ENCODE measurements around the gene EPHA4.

EPHA4 gene

DNA sequence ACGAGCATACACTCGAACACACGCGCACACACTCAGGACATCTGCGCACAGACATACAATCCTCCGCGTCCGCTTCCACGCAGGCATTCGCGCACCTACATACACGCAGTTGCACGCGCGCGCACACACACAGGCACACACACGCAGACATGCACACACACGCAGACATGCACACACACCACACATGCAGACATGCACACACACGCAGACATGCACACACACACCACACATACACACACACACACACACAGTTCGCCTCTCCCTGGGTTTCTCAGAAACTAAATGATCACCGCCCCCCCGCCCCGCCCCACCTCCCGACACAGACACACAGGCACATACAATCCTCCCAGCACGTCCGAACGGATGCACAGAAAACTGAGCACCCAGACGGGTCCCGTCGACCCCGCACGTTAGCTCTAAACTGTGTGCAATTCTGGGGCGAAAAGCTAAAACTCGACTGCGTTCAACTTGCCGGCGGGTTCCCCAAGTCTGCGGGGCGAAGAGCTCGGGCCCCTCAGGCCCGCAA lies 1.0 kb downstream of the EPHA4 start:
- DNase-seq, result no peak

DNA sequence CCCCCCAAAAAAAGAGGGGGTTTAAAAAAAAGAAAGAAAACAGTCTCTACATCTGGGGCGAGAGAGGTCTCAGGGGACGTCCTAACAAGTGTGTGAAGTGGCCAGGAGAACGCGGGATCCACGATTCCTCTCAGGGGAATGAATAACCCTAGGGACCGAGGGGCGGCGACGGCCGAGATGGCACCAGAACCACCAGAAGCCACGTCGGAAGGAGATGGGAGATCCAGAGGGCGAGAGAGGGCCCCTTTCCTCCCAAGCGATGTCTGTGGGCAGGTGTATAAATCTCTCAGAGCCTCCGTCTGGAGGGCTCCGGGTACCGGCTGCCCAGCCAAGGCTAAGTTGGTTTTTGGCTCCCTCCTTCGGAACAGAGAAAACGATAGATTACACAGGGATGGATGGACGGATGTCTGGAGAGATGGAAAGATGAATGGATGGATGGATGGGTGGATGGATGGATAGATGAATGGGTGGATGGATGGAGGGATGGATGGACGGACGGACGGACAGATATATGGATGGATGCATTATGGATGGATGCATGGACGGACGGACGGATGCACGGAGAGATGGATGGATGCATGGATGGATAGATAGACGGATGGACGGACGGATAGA lies 1.7 kb downstream of the EPHA4 start:
- peak; percentile 40 for DNase-seq

DNA sequence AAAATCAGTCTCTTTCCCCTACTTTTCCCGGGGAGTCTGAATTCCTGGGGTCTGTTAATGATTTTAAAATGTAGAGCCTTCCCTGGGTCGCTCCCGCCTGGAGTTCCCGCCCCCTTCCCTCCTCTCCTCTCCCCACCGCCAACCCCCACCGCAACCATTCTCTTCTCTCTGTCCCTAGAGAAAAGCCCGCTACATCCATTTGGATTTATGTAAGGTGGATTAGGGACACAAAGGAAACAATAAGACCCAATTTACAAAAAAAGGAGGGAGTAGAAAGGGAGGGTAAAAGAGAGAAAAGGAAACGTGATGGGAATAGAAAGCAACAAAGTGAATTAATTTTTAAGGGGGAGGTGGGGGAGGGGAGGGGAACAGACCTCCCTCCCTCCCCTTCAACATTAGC lies 2.2 kb downstream of the EPHA4 start:
- DNase-seq, result no peak

DNA sequence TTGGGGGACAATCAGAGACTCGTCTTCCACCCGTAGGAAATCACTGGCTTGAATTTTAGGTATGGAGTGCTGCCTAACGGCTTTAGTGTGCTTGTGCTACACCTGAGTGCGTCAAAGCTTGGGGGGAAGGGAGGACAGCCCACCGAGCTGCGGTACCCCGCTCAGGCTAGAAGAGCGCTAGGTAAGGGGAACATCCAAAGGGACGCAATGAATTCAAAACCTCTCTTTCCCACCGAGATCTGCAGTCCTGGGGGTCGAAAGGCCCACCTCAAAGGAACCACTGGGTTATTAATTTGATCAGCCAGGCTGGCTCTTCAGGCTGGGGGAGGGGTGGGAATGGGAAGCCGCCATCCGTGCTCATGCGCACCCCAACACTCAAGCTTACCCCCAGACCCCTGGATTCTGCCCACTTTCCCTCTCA lies 2.7 kb downstream of the EPHA4 start:
- DNase-seq, result no peak

DNA sequence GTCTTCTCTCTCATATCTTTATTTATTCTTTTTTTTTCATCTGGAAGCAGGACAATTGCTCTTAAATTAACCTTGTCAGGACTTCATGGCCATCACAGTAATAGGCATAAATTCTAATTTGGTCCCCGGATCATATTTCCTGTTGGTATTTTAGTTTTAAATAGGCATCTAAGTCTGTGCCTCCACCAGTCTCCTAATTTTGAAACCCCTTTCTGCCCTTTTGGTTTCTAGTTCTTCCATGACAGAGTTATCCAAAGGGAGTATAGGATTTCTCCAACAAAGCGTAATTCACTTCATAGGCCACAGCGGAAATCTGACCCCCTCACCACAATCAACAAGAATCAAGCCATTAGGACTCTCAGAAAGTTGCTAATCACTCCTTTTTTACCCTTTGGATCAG lies 3.8 kb downstream of the EPHA4 start:
- no peak for DNase-seq

DNA sequence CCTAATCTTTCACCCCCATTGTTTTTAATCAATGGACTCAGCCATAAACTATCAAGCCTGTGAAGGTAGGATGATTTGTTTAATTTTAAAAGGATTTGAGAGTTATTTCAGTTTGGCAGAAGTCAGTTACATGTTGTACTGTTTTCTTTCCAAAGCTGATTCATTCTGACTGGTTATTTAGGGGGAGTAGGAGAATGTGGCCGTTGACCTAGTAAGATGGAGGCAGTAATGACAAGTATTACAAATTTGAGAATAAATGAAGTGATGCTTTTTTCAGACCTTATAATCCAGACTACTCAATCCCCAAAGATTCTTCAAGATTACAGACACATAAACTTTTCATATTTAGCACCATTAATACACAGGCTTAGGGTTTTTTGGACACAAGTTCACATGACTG lies 4.3 kb downstream of the EPHA4 start:
- no peak for DNase-seq

DNA sequence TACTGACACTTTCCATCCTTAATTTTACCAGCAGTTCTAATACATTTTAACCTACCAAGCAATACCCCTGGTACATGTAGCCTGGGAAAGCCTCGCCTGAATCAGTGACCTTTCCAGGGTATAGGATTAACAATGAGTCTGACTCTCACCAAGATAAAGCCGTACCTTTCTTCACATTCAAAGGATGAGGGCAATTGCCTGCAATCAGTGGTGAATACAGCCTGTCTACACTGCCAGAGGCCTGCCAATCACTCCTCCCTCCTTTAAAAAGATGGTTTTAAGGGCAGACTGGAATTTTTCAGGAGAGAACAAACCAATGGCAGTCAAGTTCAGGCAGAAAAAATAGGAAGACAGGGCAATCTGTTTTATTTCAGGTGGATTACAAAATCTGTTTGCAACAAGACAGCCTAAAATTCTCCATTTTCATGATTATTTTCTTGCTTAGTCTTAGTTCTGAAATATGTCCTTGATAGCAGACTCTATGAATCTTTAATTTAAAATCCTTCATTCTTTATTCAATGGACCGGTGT lies 4.8 kb downstream of the EPHA4 start:
- DNase-seq, result no peak

DNA sequence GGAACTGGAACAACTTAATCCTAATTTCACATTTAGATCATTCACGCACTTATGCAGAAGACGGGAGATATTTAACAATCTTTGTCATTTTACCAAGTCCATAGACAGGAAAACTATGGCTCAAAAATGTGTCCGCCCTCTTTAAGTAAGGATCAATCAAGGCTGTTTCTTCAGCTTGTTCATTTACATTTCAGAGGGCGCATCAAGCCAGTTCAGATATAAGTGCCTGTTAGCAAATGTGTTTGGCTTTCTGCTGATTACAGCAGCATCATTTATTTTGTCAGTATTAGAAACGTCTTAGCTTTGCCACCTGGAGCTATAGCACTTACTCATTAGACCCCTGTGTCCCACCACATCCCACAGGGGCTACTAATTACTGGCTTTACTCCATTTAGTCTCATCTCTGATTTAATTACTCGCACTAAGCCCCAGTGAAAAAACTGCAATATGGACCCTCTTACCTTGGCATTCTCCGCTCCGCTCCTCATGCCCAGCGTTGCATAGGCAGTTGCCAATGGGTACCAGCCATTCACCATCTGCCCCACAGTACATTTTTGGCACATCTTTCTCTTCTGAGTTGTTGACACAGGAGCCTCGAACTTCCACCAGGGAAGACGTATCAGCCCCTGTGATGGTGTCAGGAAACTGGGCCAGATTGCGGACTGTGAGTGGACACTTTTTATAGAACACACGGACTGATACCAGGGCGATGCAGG lies 8.7 kb downstream of the EPHA4 start:
- no peak for DNase-seq

DNA sequence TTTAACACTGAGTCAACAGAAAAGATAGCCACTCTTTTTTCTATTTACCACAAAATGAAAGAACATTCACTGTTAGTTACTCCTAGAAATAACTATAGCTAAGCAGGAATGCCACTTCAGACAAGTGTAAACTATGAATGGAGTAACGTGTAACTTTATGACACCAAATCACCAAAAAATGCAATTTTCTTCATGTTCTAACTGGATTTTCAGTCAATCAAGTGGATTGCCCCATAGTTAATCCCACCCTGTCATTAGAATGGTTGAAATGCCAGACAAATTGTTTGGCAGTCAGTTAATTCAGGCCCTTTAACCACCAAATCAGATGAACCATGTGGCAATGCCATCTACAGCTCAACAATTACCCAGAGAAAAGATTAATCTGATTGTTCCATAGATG lies 9.9 kb downstream of the EPHA4 start:
- DNase-seq, result no peak

DNA sequence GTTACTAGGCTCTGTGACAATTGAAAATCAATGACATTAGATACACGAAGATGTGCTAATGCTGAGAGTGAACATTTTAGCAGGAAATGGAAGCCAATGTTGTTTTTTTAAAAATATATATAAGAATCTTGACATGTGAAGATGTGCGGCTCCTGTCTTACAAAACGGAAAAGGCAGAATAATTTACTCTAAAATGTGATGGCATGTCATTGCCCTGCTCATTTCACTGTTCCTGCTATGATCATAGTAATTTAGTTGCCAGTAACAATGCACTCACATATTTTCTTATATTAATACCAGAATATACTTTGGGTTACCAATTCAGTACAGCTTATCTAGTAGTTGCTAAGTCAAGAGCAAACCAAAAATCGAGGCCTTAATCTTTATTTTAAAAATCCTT lies 10.3 kb downstream of the EPHA4 start:
- DNase-seq, result no peak

DNA sequence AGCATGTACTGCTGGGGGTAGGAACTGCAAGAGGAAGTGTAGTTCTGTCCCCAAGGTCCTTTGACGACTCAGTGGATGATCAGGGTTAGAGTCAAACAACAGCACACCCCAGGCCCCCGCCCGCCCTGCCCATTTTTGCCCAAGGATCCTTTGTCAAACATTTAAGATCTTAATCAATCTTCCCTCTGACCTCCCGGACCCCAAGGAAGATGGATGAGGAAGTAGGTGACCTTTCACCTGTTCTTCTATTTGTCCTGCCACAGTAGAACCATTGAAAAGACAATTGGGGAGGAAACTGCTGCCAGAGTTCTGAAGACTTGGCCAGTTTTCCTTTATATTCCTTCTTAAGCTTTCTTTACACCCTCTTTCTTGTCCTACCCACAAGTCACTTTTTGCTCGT lies 12.1 kb downstream of the EPHA4 start:
- DNase-seq, result no peak

DNA sequence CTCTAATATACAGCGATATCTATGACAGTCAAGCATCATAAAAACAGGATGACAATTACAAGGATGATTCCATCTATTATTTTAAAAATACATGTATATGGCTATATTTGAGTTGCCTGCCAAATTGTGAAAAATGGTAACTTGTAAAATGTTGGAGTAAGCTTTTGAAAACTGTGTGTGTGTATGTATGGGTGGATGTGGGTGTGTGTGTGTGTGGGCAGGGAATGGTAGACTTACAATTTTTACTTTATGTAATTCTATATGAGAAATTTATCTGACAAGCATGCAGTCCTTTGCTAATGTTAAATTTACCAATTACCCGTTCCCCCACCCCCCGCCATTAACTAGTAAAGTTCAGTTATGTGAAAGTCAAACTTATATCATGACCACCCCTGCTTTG lies 14.0 kb downstream of the EPHA4 start:
- DNase-seq, result no peak

DNA sequence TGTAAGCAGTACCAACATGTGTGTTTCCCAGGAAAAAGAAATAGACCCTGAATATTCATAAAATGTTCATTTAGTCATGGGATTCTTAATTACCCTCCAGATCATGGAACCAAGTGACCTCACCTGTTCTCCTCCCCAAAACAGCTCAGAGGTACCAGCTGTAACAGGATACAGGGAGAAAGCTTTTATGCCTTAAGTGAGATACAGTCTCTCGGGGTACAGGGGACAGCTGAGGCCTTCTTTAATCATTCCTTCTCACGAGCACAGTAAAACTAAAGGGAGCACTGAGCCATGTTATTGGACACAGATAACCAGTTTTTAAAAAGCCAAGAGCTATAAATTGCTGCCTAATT lies 16.6 kb downstream of the EPHA4 start:
- DNase-seq, result no peak

DNA sequence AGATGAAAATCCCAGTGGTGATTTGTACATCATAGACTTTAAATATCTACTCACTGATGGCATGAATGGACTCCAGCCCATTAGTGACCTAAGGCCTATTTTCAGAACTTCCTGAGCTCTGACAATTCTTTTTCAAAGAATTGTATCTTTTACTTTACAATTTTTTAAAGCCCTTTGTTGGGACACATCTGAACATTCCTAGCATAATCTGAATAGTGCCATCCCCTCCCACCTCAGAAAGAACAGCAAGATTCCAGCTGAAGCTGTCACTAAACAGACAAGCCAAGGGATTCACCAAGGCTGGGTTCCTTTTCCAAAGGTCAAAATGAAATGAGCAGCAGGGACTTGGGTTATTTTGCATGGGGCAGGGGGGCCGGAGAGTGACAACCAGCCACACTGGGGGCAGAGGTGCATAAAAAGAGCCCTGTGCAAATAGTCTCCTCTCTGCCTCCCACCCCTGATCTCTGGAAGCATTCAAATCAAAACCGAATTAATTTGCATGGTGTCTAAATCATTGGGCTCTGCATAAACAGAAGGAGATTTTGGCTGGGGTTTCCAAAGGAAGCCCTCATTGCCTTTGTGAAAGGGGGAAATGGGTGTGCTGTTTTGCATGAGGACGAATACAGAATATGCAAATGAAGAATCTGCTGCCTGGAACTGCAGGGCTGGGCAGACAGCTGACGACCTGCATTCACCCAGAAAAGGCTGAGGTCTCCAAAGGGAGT lies 17.2 kb downstream of the EPHA4 start:
- no peak for DNase-seq

DNA sequence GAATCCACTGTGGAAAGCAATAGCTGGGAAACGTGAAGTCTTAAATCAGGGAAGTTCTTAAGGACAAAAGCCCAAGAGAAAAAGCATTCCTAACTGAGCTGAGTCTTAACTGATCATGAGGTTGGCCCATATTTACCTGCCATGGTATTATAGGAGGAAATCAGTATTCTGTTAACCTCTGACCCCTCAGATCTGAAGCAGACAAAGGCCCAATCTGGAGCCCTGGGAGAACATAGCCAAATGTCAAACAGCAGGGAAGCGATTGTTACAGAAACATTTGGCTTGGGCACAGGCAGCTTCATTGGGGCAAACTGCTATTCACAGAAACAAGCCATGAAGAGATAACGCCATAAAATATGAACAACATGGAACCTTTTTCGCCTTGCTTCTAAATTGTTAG lies 18.8 kb downstream of the EPHA4 start:
- DNase-seq, result no peak

DNA sequence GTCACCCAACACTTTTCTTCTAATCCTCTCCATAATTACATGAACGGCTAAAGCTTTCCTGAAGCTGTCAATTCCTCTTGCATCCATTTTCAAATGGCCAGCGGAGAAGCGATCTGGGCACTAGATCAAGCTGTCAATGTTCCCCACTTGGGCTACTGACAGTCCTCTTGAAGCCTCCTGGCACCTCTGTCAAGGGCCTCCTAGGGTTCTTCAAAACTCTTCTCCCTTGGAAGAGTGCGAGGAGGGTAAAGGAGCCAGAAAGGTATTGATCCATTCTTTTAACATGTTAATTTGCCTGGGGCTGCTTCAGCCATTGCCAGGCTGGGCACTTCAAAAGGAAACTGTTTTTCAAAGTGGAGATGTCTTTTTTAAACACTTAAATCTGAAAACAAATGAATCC lies 19.8 kb downstream of the EPHA4 start:
- no peak for DNase-seq

DNA sequence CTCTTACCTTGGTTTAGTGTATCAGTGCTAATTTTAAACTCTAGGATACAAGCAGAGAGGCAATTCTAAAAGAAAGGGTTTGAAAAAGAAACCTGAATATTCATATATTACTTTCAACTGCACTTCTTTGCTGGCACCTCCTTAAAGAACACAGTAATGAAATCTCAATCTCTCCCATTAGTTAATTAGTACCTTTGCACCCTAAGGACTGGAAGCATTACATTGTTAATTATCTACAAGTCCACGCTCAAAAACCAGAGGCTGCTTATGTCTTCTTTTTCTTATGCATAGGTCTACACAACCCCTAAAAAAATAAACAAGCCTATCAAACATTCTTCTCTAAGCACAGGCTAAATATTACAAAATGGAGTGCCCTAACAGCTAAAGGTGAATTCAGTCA lies 20.2 kb downstream of the EPHA4 start:
- no peak for DNase-seq

DNA sequence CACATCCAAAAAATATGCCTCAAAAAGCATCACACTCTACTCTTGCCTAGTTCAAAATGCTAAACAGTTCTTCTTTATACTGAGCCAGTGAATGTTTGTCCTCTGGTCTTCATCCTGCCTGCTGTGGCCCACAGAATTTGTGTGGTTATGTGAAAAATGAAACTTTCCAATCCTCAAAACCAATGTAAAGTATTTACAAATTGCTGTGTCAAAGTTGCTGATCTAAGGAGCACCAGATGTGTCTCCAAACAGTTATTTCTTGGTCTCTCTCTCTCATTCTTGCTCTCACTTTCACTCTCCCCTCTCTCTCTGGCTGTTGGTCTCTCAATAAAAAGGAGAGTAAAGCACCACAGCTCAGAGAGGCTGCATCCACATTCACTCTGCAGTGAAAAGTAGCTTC lies 23.0 kb downstream of the EPHA4 start:
- no peak for DNase-seq

DNA sequence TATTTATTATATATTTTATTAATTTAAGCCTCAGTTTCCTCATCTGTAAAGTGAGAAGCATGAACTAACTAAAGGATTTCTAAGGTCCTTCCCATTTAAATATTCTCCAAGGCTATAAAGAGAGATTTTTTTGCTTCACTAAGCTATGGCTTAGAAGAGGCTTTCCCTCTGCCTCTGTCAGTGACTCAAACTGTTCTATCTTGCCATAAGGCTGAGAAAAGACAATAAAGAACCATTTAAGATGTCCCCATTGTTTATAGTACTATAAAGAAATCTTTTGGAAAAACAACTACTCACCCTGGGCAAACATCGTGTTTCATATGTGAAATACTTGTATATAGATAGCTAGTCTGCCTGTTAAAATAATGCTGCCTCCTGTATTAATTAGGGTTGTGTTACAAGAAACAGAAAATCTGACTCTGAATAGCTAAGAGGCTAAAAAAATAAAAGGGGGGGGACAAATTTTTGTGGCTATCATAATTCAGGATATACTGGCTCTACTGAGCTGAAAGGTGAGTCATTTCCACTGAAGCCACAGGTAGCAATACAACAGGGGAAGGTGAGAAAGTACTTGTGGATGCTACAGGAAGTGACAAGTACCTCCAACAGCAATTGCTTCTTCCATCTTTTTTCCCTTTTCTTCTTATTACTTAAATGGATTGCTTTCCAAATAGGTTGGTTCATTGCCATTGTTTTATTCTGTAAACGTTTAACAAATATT lies 25.4 kb downstream of the EPHA4 start:
- DNase-seq, result no peak

DNA sequence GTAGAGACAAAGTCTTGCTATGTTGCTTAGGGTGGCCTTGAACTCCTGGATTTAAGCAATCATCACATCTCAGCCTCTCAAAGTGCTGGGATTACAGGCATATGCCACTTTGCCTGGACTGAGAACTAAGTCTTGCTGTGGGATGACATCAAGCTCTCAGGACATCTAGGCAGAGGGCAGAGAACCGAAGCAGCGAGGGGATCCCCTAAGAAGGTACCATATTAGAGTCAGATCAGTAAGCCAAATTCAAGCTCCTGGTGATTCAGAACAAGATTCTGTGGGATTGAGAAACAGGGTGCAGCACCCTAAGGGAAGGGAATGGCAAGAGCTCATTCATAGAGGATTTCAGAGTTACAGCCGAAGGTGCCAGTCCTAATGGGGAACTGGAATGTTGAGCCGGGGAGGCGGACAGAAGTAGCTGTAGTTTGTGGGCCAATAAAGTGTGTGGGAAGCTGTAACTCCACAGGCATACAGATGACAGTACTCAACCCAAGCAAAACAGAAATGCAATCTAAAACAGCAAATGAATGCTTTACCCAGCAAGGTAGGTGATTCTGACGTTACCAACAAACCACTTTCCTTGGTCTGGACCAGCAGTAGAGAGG lies 30.9 kb downstream of the EPHA4 start:
- DNase-seq, result no peak

DNA sequence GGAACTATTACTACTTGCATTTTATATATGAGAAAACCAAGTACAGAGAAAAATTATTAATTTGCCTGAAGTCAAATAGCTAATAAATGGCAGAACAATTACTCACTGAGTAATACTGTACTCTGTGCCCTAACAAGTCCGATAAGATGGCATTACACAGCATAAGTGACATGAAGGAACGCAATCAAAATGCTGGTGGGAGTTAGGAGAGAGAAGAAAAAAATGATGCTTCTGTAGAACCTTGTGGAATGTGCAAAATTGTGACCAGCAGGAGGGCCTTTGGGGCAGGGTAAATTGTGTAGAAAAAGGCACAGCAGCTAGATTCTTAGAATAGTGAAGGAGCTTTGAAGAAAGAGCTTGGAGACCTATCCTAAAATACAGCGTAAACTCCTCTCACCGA lies 32.9 kb downstream of the EPHA4 start:
- no peak for DNase-seq

DNA sequence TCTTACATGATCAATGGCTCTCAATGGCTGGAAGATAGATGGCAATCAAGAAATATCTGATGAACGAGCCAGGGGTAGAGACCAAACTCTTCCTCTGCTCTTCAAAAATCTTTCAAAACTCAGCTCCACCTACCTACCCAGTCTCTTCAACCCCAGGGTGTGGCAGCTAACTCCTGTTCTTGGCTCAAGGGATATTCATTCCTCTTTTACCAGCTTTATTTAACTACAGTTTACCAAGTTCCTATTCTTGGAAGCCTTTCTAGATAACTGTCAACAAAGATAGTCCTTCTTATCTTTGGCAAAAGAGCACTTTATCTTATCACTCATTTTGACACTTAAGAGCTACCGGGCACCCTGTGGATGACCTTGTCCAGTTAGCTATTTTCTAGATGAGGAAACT lies 36.3 kb downstream of the EPHA4 start:
- no peak for DNase-seq

DNA sequence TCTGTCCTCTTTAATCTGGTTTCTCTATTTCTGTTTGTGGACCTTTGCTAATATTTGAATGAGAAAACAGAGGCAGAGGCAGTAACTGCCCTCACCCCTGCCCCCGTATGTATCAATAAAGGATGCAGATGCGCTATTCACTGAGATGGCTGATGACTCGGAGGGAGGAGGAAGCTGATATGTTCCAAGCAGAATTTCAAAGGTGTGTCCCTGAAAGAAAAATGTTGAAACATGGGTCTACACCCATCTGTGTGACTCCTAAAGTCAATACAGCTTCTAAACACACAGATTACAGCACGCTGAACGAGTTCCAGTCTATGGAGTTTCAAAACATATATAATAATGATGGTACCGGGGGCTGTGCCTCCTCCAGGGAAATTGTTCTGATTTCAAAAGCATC lies 38.8 kb downstream of the EPHA4 start:
- no peak for DNase-seq
